ENCODE measurements around the gene TAC1.

- TF ChIP-seq CTCF (IDR thresholded peaks at IDR 0.05) (no peak), REST (IDR thresholded peaks at IDR 0.05; ENCODE audit: insufficient read depth in 1 of 2, low read depth in 2 of 2, low read length in 1 of 2) (no peak), POLR2AphosphoS5 (IDR thresholded peaks at IDR 0.05; ENCODE audit: low read depth, low read length) (no peak)
These were observed 16.6 kb downstream of the TAC1 start for GRCh38 chr7:97748482-97748881.

All from Panc1 (cell line).